Kidney (tissue), 14 donors: Measurements from ENCODE around the gene PHACTR3. TPM values are rescaled to one million over a fixed set of nuclear protein-coding genes. Genes with fewer than 3 reads are reported as not detected.

Experiments
- DNase-seq, 5 donors: peaks; one replicate each; pipeline ENCODE4 v3.0.0-alpha.2; 2013 to 2020
- FAIRE-seq: peaks from 2 replicates; lab custom pipeline; 2012; peaks lifted over from hg19 to GRCh38; lab: Jason Lieb, UNC
- H3K27ac ChIP-seq, 2 donors: one replicate each; pipeline ENCODE4 v1.7.0; 2013; ENCODE audit warnings: low read depth in 2 of 2, low read length in 2 of 2, inconsistent platforms in 1 of 2
- H3K27me3 ChIP-seq: one replicate; pipeline ENCODE4 v1.7.1; 2013; ENCODE audit warnings: low read length, inconsistent platforms; ENCODE audit not compliant: control insufficient read depth, insufficient read depth
- H3K36me3 ChIP-seq, 3 donors: one replicate each; pipeline versions ENCODE4 v1.7.0 to v1.7.1; 2013; ENCODE audit warnings: low read length in 3 of 3, control low read depth in 1 of 3, inconsistent platforms in 1 of 3; ENCODE audit not compliant: insufficient read depth in 3 of 3, control insufficient read depth in 2 of 3
- H3K4me1 ChIP-seq, 3 donors: one replicate each; pipeline versions ENCODE4 v1.7.0 to v1.7.1; 2013; ENCODE audit warnings: low read length in 3 of 3, inconsistent platforms in 1 of 3, low read depth in 1 of 3; ENCODE audit not compliant: control insufficient read depth in 2 of 3, insufficient read depth in 2 of 3
- H3K4me3 ChIP-seq, 3 donors: one replicate each; pipeline versions ENCODE4 v1.7.0 to v1.8.1; 2013; ENCODE audit warnings: low read length in 3 of 3, control low read depth in 1 of 3, inconsistent platforms in 1 of 3
- H3K9ac ChIP-seq, 3 donors: one replicate each; pipeline versions ENCODE4 v1.7.0 to v1.7.1; 2013; ENCODE audit warnings: low read length in 3 of 3, control low read depth in 1 of 3, inconsistent platforms in 1 of 3
- H3K9me3 ChIP-seq, 3 donors: one replicate each; pipeline versions ENCODE4 v1.7.0 to v1.7.1; 2013; ENCODE audit warnings: low read length in 3 of 3, control low read depth in 1 of 3, inconsistent platforms in 1 of 3; ENCODE audit not compliant: control insufficient read depth in 2 of 3, insufficient read depth in 1 of 3
- intact Hi-C: fragments of 100-400 bp; cut with DNase I; formaldehyde crosslinking; loops from one replicate; pipeline ENCODE4 v1.11.1; 2022
- polyA plus RNA-seq: library from polyadenylated mRNA; stranded (reverse); fragments of 350-450 nt; fragmentation: Illumina TruSeq; extraction: RNeasy Lipid Tissue Mini Kit (QIAGEN cat#74804); gene quantifications from one replicate; pipeline ENCODE4 v1.2.3, GENCODE V29; 2014; ENCODE audit warnings: low read depth, low replicate concordance; ENCODE audit not compliant: insufficient read depth
- total RNA-seq: library from RNA; stranded (reverse); fragmentation: NEBNext Ultra II Directional; extraction: Animal tissue kit (Norgen Biotek cat#: 25700); gene quantifications from one replicate; pipeline ENCODE4 v1.2.1, GENCODE V29; 2021
- TF ChIP-seq, protein P1 (sequence below): IDR thresholded peaks from 3 replicates; pipeline ENCODE4 v1.5.1; 2012; ENCODE audit warnings: mild to moderate bottlenecking, moderate library complexity, borderline replicate concordance; ENCODE audit not compliant: insufficient read depth; ENCODE audit errors: extremely low read depth
- donor health status: control.
- donor health status: control.
- donor health status: control.
- donor health status: control.
- donor health status: control.
- donor health status: DM: yes; HTN: yes; CAD: no.
- donor health status: Normal renal cell carcinoma (clear cell type).

PHACTR3 gene
- total and polyA plus RNA-seq, 2 donors from 2014 or later: 1.7 to 12.3 TPM

- Histone ChIP-seq H3K27me3 (no peaks in the 10 kb centered on the region), H3K4me1 (no peaks in the 10 kb centered on the region), H3K9ac (no peak overlapping the region), H3K4me3 (no peak overlapping the region), H3K27ac (no peak overlapping the region), H3K36me3 (no peaks in the 10 kb centered on the region), H3K9me3 (no peaks in the 10 kb centered on the region)
- TF ChIP-seq, protein P1, sequence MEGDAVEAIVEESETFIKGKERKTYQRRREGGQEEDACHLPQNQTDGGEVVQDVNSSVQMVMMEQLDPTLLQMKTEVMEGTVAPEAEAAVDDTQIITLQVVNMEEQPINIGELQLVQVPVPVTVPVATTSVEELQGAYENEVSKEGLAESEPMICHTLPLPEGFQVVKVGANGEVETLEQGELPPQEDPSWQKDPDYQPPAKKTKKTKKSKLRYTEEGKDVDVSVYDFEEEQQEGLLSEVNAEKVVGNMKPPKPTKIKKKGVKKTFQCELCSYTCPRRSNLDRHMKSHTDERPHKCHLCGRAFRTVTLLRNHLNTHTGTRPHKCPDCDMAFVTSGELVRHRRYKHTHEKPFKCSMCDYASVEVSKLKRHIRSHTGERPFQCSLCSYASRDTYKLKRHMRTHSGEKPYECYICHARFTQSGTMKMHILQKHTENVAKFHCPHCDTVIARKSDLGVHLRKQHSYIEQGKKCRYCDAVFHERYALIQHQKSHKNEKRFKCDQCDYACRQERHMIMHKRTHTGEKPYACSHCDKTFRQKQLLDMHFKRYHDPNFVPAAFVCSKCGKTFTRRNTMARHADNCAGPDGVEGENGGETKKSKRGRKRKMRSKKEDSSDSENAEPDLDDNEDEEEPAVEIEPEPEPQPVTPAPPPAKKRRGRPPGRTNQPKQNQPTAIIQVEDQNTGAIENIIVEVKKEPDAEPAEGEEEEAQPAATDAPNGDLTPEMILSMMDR: no peak
- no peak for DNase-seq
- intact Hi-C loops: no loop called here
- FAIRE-seq: no peak
These were observed 30.0 kb upstream of the PHACTR3 start for GRCh38 chr20:59574308-59574707.

- no peaks in the 10 kb centered on the region for H3K4me1 ChIP-seq
- no peak for FAIRE-seq
- H3K4me3 ChIP-seq: no peak overlapping the region
- H3K36me3 ChIP-seq: no peaks in the 10 kb centered on the region
- no peak overlapping the region for H3K27ac ChIP-seq
- TF ChIP-seq, protein P1: no peak
- no peaks in the 10 kb centered on the region for H3K9me3 ChIP-seq
- peak in 1 of 5 donors; percentile 35 for DNase-seq
- H3K9ac ChIP-seq: no peak overlapping the region
- intact Hi-C loops: no loop called here
- no peaks in the 10 kb centered on the region for H3K27me3 ChIP-seq
These were observed 29.1 kb upstream of the PHACTR3 start for GRCh38 chr20:59575216-59575615.

DNA sequence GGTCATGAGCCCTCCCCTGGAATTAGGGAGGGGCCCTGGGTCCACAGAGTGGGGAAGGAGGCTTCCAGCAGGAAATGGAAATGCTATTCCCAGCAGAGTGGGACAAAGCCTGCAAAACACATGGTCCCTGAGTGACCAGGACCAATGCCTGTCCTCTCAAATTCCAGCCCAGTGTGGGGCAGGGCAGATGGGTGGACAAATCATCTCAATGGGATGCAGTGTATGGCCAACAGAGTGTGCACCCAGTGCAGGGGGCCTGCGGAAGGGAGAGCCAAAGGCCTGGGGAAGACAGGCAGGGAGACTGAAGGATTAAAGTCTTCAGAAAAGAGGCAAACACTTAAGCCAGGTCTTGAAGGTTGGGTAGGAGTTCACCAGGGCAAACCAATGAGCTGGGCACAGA, 28.7 kb upstream of the PHACTR3 start:
- intact Hi-C loops: no loop called here
- H3K9ac ChIP-seq: no peak overlapping the region
- no peaks in the 10 kb centered on the region for H3K27me3 ChIP-seq
- no peaks in the 10 kb centered on the region for H3K4me1 ChIP-seq
- no peaks in the 10 kb centered on the region for H3K36me3 ChIP-seq
- DNase-seq: peak in 1 of 5 donors; percentile 20
- TF ChIP-seq, protein P1: no peak
- no peak overlapping the region for H3K4me3 ChIP-seq
- no peaks in the 10 kb centered on the region for H3K9me3 ChIP-seq
- H3K27ac ChIP-seq: no peak overlapping the region
- FAIRE-seq: no peak
